Trophoblast cell (in vitro differentiated cells and primary cell): ENCODE data around the gene PHRF1.

Source experiments
- DNase-seq, 2 donors: peaks; one replicate each; pipeline ENCODE4 v3.0.0-alpha.2; 2016
- H2AFZ ChIP-seq: 2 replicates; pipeline ENCODE4 v1.6.1; 2013; ENCODE audit warnings: low read length, moderate library complexity, mild to moderate bottlenecking; ENCODE audit not compliant: insufficient read depth, poor library complexity
- H2AK5ac ChIP-seq: 2 replicates; pipeline ENCODE4 v1.6.1; 2013; ENCODE audit warnings: mild to moderate bottlenecking, low read length
- H2BK120ac ChIP-seq: 2 replicates; pipeline ENCODE4 v1.6.1; 2013; ENCODE audit warnings: low read length, mild to moderate bottlenecking, moderate library complexity; ENCODE audit not compliant: insufficient read depth, poor library complexity
- H2BK12ac ChIP-seq: 2 replicates; pipeline ENCODE4 v1.6.1; 2013; ENCODE audit warnings: mild to moderate bottlenecking, low read length, moderate library complexity
- H2BK5ac ChIP-seq: 2 replicates; pipeline ENCODE4 v1.6.1; 2013; ENCODE audit warnings: low read length, low read depth, moderate library complexity, mild to moderate bottlenecking; ENCODE audit not compliant: poor library complexity
- H3K14ac ChIP-seq: 2 replicates; pipeline ENCODE4 v1.6.1; 2013; ENCODE audit warnings: mild to moderate bottlenecking, low read length
- H3K18ac ChIP-seq: 2 replicates; pipeline ENCODE4 v1.6.1; 2013; ENCODE audit warnings: mild to moderate bottlenecking, low read length
- H3K23ac ChIP-seq: 2 replicates; pipeline ENCODE4 v1.6.1; 2013; ENCODE audit warnings: low read length
- H3K27ac ChIP-seq: 2 replicates; pipeline ENCODE4 v1.5.1; 2013; ENCODE audit warnings: low read depth, mild to moderate bottlenecking, inconsistent platforms, low read length, moderate library complexity
- H3K27me3 ChIP-seq: 2 replicates; pipeline ENCODE4 v1.6.1; 2013; ENCODE audit warnings: inconsistent platforms, mild to moderate bottlenecking, low read length, moderate library complexity; ENCODE audit not compliant: insufficient read depth
- H3K36me3 ChIP-seq, 2 experiments: 1 replicate in 1 of 2; 2 replicates in 1 of 2; pipeline ENCODE4 v1.6.1; 2013; ENCODE audit warnings: low read length in 2 of 2, mild to moderate bottlenecking in 2 of 2, moderate library complexity in 1 of 2; ENCODE audit not compliant: insufficient read depth in 2 of 2, control insufficient read depth in 1 of 2
- H3K4ac ChIP-seq: 2 replicates; pipeline ENCODE4 v1.6.1; 2013; ENCODE audit warnings: low read depth, mild to moderate bottlenecking, low read length, moderate library complexity
- H3K4me1 ChIP-seq, 2 experiments: 1 replicate in 1 of 2; 2 replicates in 1 of 2; pipeline ENCODE4 v1.6.1; 2013; ENCODE audit warnings: low read length in 2 of 2, mild to moderate bottlenecking in 2 of 2, moderate library complexity in 1 of 2; ENCODE audit not compliant: insufficient read depth in 2 of 2, control insufficient read depth in 1 of 2
- H3K4me2 ChIP-seq: 2 replicates; pipeline ENCODE4 v1.6.1; 2013; ENCODE audit warnings: inconsistent platforms, mild to moderate bottlenecking, low read length, moderate library complexity
- H3K4me3 ChIP-seq: 2 replicates; pipeline ENCODE4 v1.5.1; 2013; ENCODE audit warnings: mild to moderate bottlenecking, low read depth, low read length, inconsistent platforms
- H3K79me1 ChIP-seq: one replicate; pipeline ENCODE4 v1.6.1; 2013; ENCODE audit warnings: low read length
- H3K79me2 ChIP-seq: 2 replicates; pipeline ENCODE4 v1.6.1; 2013; ENCODE audit warnings: low read length, mild to moderate bottlenecking; ENCODE audit not compliant: control insufficient read depth, insufficient read depth, poor library complexity
- H3K9ac ChIP-seq: 2 replicates; pipeline ENCODE4 v1.6.1; 2013; ENCODE audit warnings: mild to moderate bottlenecking, low read length
- H3K9me3 ChIP-seq: 2 replicates; pipeline ENCODE4 v1.6.1; 2013; ENCODE audit warnings: low read depth, mild to moderate bottlenecking, control low read depth, inconsistent platforms, low read length; ENCODE audit not compliant: insufficient read depth
- H4K12ac ChIP-seq: 2 replicates; pipeline ENCODE4 v1.6.1; 2013; ENCODE audit warnings: low read depth, mild to moderate bottlenecking, low read length, moderate library complexity
- H4K8ac ChIP-seq: 2 replicates; pipeline ENCODE4 v1.6.1; 2013; ENCODE audit warnings: low read depth, mild to moderate bottlenecking, low read length, moderate library complexity
- H4K91ac ChIP-seq: one replicate; pipeline ENCODE4 v1.6.1; 2013; ENCODE audit warnings: low read depth, mild to moderate bottlenecking, low read length, moderate library complexity
- WGBS: extraction: QIAGEN DNeasy Blood & Tissue Kit; methylation state at CpG from one replicate; pipeline ENCODE4 v1.1.7; 2013; ENCODE audit warnings: missing lambda C conversion rate; ENCODE audit not compliant: insufficient read length, insufficient coverage; ENCODE audit errors: extremely low coverage; 5-methylcytosine and 5-hydroxymethylcytosine counted together

The PHRF1 gene

DNA sequence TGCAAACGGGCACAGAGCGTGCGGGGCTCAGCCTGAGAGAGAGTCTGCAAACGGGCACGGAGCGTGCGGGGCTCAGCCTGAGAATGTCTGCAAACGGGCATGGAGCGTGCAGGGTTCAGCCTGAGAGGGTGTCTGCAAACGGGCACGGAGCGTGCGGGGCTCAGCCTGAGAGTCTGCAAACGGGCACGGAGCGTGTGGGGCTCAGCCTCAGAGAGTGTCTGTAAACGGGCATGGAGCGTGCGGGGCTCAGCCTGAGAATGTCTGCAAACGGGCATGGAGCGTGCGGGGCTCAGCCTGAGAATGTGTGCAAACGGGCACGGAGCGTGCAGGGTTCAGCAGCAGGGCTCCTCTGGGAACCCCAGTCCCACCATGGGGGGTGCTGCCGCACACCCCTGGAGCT, 13.5 kb downstream of the PHRF1 start:
- H3K27me3 ChIP-seq: no peaks in the 10 kb centered on the region
- no peak overlapping the region for H3K9ac ChIP-seq
- no peaks in the 10 kb centered on the region for H3K79me2 ChIP-seq
- H4K12ac ChIP-seq: no peak overlapping the region
- H4K8ac ChIP-seq: no peak overlapping the region
- H3K18ac ChIP-seq: peak overlapping the region; percentile 35
- H3K4ac ChIP-seq: no peak overlapping the region
- no peak overlapping the region for H2AFZ ChIP-seq
- H3K27ac ChIP-seq: no peak overlapping the region
- H2BK120ac ChIP-seq: no peak overlapping the region
- no peak overlapping the region for H2AK5ac ChIP-seq
- no peak overlapping the region for H2BK12ac ChIP-seq
- no peak overlapping the region for H3K4me3 ChIP-seq
- H3K4me2 ChIP-seq: no peak overlapping the region
- peaks cover 7 to 13% of the 10 kb centered on the region in 2 experiments for H3K4me1 ChIP-seq
- H4K91ac ChIP-seq: no peak overlapping the region
- H3K79me1 ChIP-seq: no peaks in the 10 kb centered on the region
- no peak overlapping the region for H2BK5ac ChIP-seq
- H3K36me3 ChIP-seq: peaks cover 69 to 70% of the 10 kb centered on the region in 2 experiments
- peaks cover 4% of the 10 kb centered on the region for H3K9me3 ChIP-seq
- no peak for DNase-seq
- no CpG with 5 or more reads among the region's 26 CpGs for WGBS
- H3K23ac ChIP-seq: no peak overlapping the region
- H3K14ac ChIP-seq: no peak overlapping the region

DNA sequence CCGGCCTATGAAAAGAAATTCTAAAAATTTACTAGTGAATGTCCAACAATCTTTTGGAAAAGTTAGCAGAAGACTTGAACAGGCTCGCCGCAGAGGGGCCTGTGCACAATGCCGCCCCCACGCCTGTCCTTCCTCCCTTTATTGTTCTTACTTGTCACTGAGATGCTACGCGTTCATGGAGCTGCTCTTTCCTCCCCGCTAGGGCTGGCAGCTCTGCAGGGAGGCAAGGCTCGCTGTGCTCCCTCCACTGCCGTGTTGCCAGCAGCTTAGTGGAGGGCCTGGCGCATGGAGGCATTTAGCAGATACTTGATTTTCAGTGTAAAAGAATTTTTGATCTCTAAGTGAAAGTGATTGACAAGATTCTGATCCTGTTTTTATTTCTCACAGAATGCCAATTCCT, 14.7 kb downstream of the PHRF1 start:
- no peaks in the 10 kb centered on the region for H3K27me3 ChIP-seq
- no peaks in the 10 kb centered on the region for H3K79me2 ChIP-seq
- no peak overlapping the region for H2AFZ ChIP-seq
- no peak overlapping the region for H2BK12ac ChIP-seq
- H4K12ac ChIP-seq: no peak overlapping the region
- H3K4ac ChIP-seq: no peak overlapping the region
- peaks cover 74 to 79% of the 10 kb centered on the region in 2 experiments for H3K36me3 ChIP-seq
- H2BK120ac ChIP-seq: no peak overlapping the region
- no peak overlapping the region for H2AK5ac ChIP-seq
- no peak for DNase-seq
- H3K4me2 ChIP-seq: no peak overlapping the region
- H3K18ac ChIP-seq: no peak overlapping the region
- peaks cover 2% of the 10 kb centered on the region for H3K9me3 ChIP-seq
- H3K27ac ChIP-seq: no peak overlapping the region
- no peaks in the 10 kb centered on the region for H3K79me1 ChIP-seq
- H4K8ac ChIP-seq: no peak overlapping the region
- H3K23ac ChIP-seq: no peak overlapping the region
- H2BK5ac ChIP-seq: no peak overlapping the region
- WGBS: no CpG with 5 or more reads among the region's 11 CpGs
- no peak overlapping the region for H3K9ac ChIP-seq
- no peak overlapping the region for H3K14ac ChIP-seq
- peaks cover 7 to 13% of the 10 kb centered on the region in 2 experiments for H3K4me1 ChIP-seq
- no peak overlapping the region for H3K4me3 ChIP-seq
- no peak overlapping the region for H4K91ac ChIP-seq

DNA sequence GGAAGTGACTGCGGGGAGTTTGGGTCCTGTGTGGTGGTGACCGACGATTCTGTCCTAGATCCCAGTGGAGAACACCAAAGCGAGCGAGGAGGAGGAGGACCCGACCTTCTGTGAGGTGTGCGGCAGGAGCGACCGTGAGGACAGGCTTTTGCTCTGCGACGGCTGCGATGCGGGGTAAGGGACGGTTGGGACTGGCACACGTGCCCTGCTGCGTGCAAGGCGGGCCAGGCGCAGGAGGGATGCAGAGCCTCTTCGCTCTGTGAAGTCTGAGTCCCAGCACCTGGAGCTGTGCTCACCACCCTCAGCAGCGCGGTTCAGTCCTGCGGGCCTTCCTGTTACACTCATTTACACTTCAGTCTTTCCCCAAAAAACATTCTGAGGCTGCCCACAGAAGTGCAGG, 16.2 kb downstream of the PHRF1 start:
- Histone ChIP-seq H3K79me1 (no peaks in the 10 kb centered on the region), H2AK5ac (no peak overlapping the region), H3K18ac (peak overlapping the region; percentile 21), H2AFZ (no peak overlapping the region), H3K4me3 (no peak overlapping the region), H3K27me3 (no peaks in the 10 kb centered on the region), H2BK120ac (no peak overlapping the region), H2BK5ac (no peak overlapping the region), H4K91ac (no peak overlapping the region), H3K23ac (no peak overlapping the region), H4K8ac (no peak overlapping the region), H3K4me1 (peaks cover 1 to 5% of the 10 kb centered on the region in 2 experiments), H4K12ac (no peak overlapping the region), H3K4me2 (no peak overlapping the region), H3K14ac (no peak overlapping the region), H3K9ac (no peak overlapping the region), H2BK12ac (no peak overlapping the region), H3K9me3 (peaks cover 4% of the 10 kb centered on the region), H3K36me3 (peaks cover 74 to 78% of the 10 kb centered on the region in 2 experiments), H3K4ac (no peak overlapping the region), H3K27ac (no peak overlapping the region), H3K79me2 (no peaks in the 10 kb centered on the region)
- no CpG with 5 or more reads among the region's 22 CpGs for WGBS
- DNase-seq: no peak

DNA sequence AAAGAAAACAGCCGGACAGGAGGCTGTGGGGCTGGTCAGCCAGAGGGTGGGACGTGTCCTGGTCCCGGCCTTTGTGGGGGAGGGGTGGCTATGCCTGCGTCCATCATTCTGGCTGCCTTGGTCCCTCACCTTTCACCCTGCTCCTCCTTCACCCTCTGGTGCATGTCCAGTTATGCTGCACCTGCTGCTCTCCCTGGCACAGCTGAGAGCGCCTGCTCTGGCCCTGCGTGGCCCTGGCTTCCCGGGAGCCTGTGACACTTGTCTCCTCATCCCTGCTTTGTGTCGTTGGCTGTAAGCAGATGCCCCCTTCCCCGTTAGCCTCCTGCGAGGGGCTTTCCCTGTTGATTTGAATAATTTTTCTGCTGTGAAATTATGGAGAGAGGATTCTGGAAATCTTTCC, 16.6 kb downstream of the PHRF1 start:
- no peaks in the 10 kb centered on the region for H3K79me2 ChIP-seq

More for the DNA sequence above, 16.6 kb downstream of the PHRF1 start:
- Histone ChIP-seq H2BK5ac (no peak overlapping the region), H3K14ac (no peak overlapping the region), H2AFZ (no peak overlapping the region), H2AK5ac (no peak overlapping the region), H3K4me2 (no peak overlapping the region), H3K23ac (no peak overlapping the region), H3K4me1 (peaks cover 0 to 2% of the 10 kb centered on the region in 2 experiments), H3K4ac (no peak overlapping the region), H3K36me3 (peaks cover 77 to 80% of the 10 kb centered on the region in 2 experiments), H4K8ac (no peak overlapping the region), H4K12ac (no peak overlapping the region), H3K79me1 (no peaks in the 10 kb centered on the region), H3K27ac (no peak overlapping the region), H3K4me3 (no peak overlapping the region), H3K9ac (no peak overlapping the region), H2BK12ac (no peak overlapping the region), H3K27me3 (no peaks in the 10 kb centered on the region), H2BK120ac (no peak overlapping the region), H3K9me3 (peaks cover 4% of the 10 kb centered on the region), H3K18ac (no peak overlapping the region), H4K91ac (no peak overlapping the region)
- DNase-seq: no peak
- WGBS: no CpG with 5 or more reads among the region's 10 CpGs
